Adrenal gland (tissue), 12 donors: ENCODE data around the gene STK31. TPM values are rescaled to one million over a fixed set of nuclear protein-coding genes. Genes with fewer than 3 reads are reported as not detected.
A peak's percentile ranks its signal among the peaks of the same experiment; 100 is the strongest.

ENCODE experiments used
- DNase-seq, 7 donors: peaks; one replicate each; pipeline ENCODE4 v3.0.0-alpha.2; 2019 to 2020
- H3K27ac ChIP-seq, 5 donors: fragments of 200-600 bp; sonication (generic) in 4 of 5; 1 replicate in 3 of 5; 2 replicates in 2 of 5; pipeline versions ENCODE4 v1.5.1 to v1.8.0; 2016 to 2020; ENCODE audit warnings: mild to moderate bottlenecking in 1 of 5
- H3K27me3 ChIP-seq: fragments of 200-600 bp; 2 replicates; pipeline ENCODE4 v1.8.0; 2021
- H3K36me3 ChIP-seq, 2 donors: fragments of 200-600 bp; replicated peaks in 1 of 2; 1 replicate in 1 of 2; 2 replicates in 1 of 2; pipeline versions ENCODE4 v1.5.1 to v1.8.0; 2018 to 2022
- H3K4me1 ChIP-seq, 2 donors: fragments of 200-600 bp; replicated peaks in 1 of 2; 1 replicate in 1 of 2; 2 replicates in 1 of 2; pipeline versions ENCODE4 v1.5.1 to v1.8.0; 2018 to 2021
- H3K4me3 ChIP-seq, 4 donors: fragments of 200-600 bp; sonication (generic) in 3 of 4; one replicate each; pipeline ENCODE4 v1.5.1; 2016 to 2018
- H3K9me3 ChIP-seq, 3 donors: fragments of 200-600 bp; sonication (generic) in 1 of 3; replicated peaks in 1 of 3; 1 replicate in 2 of 3; 2 replicates in 1 of 3; pipeline versions ENCODE4 v1.5.1 to v1.8.0; 2016 to 2021
- CTCF ChIP-seq, 6 experiments: fragments of 450-650 bp in 4 of 6; fragments of 200-600 bp in 2 of 6; sonication (generic) in 1 of 6; IDR thresholded peaks; 1 replicate in 5 of 6; 2 replicates in 1 of 6; pipeline versions ENCODE4 v1.5.1 to v1.8.0; 2016 to 2021; ENCODE audit warnings: antibody characterized with exemption in 6 of 6, mild to moderate bottlenecking in 2 of 6, moderate library complexity in 1 of 6
- POLR2A ChIP-seq, 2 donors: fragments of 450-650 bp; IDR thresholded peaks; one replicate each; pipeline ENCODE4 v1.6.1; 2017; ENCODE audit warnings: antibody characterized with exemption in 2 of 2, mild to moderate bottlenecking in 2 of 2, moderate library complexity in 1 of 2
- WGBS, 4 donors: extraction: QIAGEN DNeasy Blood & Tissue Kit in 2 of 4; methylation state at CpG; one replicate each; pipeline versions ENCODE4 v1.1.5 to v1.1.7; 2013 to 2017; 5-methylcytosine and 5-hydroxymethylcytosine counted together
- intact Hi-C, 2 donors: fragments of 100-400 bp; cut with DNase I; formaldehyde crosslinking; loops; one replicate each; pipeline versions ENCODE4 v1.14.1 to v1.15.0; 2022 to 2023
- polyA plus RNA-seq, 3 donors: library from polyadenylated mRNA; stranded (reverse); fragments of 200-250 nt in 2 of 3; fragments of 350-450 nt in 1 of 3; fragmentation: Illumina TruSeq in 1 of 3; extraction: RNeasy Lipid Tissue Mini Kit (QIAGEN cat#74804) in 1 of 3; gene quantifications; one replicate each; pipeline ENCODE4 v1.2.3, GENCODE V29; 2013 to 2014
- total RNA-seq, 9 donors: library from RNA; depleted of rRNA in 4 of 9; stranded (reverse); fragments of >200 nt in 4 of 9; fragments of 120-200 nt in 1 of 9; fragmentation: NEBNext Ultra II Directional in 1 of 9; extraction: Animal tissue kit (Norgen Biotek cat#: 25700) in 1 of 9; gene quantifications; one replicate each; pipeline versions ENCODE4 v1.1.0 to v1.2.4, GENCODE V29; 2013 to 2023
- donor health status: healthy with polysubstance abuse.
- donor health status: Bipolar disorder and iron deficiency.
- donor health status: DM: yes; HTN: yes; CAD: no.
- donor health status: DM: no; HTN: no; CAD: no.
- donor health status: DM: no; HTN: no; CAD: no.
- donor health status: DM: yes; HTN: yes; CAD: no.

STK31 gene
- total and polyA plus RNA-seq, 12 donors = 0.22 to 0.78 (median 0.39) TPM; not detected in 4

DNA sequence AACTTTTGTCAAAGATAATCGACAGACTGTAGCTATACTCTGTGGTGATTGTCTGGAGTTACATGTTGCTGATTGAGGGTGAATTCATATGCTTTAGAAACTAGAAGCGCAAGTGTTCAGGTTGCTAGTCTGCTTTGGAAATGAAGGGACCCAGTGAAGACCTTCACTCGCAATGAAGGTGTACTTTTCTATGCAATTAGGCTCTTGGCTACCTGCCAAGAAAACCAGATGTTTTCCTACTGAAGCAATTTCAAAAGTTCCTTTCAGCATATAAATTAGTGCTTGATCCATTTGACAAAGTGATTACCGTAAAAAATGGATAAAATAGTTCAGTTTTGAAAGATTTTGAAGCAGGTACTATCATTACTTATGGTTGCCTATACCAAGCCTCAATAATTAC lies 10.0 kb upstream of the STK31 start:
- Histone ChIP-seq H3K4me1 (no peaks in the 10 kb centered on the region), H3K27me3 (no peaks in the 10 kb centered on the region), H3K27ac (no peak overlapping the region), H3K4me3 (no peak overlapping the region), H3K9me3 (no peaks in the 10 kb centered on the region), H3K36me3 (peaks cover 0 to 13% of the 10 kb centered on the region in 2 donors)
- intact Hi-C loops = no loop called here
- no peak for DNase-seq
- WGBS, 4 donors = 83 to 89% (median 87%) methylated on average over 4 of the region's 4 CpGs
- TF ChIP-seq CTCF (IDR thresholded peaks at IDR 0.05) = no peak
- no peak for TF ChIP-seq POLR2A (IDR thresholded peaks at IDR 0.05)

DNA sequence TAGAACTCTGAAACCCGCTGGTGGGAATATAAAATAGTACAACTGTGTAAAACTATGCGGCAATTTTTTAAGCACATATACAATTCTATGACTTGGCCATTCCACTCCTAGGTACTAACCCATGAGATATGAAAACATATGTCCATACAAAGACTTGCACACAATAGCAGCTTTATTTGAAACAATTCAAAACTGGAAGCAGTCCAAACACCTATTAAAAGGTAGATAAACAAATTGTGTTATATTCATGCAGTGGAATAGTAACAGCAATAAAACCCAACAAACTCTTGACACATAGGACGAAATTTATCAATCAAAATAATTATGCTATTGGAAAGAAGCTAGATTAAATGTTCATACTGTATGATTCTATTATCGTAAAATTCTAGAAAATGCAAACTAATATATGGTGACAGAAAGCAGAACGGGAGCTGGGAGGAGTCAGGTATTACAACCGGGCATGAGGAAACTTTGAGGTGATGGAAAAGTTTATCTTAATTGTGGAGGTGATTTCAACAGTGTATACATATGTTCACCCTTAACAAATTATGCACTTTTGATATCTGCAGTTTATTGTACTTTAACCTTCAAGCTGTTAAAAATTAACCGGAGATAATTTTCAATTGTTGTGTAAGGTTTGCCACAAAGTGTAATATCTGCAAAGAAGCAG lies 803 bp upstream of the STK31 start:
- no peak for DNase-seq
- intact Hi-C loops = no loop called here
- Histone ChIP-seq H3K4me3 (no peak overlapping the region), H3K27me3 (no peaks in the 10 kb centered on the region), H3K4me1 (no peaks in the 10 kb centered on the region), H3K27ac (no peak overlapping the region), H3K9me3 (peaks cover 0 to 3% (median 0%) of the 10 kb centered on the region in 3 donors), H3K36me3 (peaks cover 0 to 3% of the 10 kb centered on the region in 2 donors)
- WGBS, 4 donors = 86 to 92% (median 89%) methylated on average over 7 of the region's 7 CpGs
- TF ChIP-seq POLR2A (IDR thresholded peaks at IDR 0.05) (no peak), CTCF (IDR thresholded peaks at IDR 0.05) (no peak)

DNA sequence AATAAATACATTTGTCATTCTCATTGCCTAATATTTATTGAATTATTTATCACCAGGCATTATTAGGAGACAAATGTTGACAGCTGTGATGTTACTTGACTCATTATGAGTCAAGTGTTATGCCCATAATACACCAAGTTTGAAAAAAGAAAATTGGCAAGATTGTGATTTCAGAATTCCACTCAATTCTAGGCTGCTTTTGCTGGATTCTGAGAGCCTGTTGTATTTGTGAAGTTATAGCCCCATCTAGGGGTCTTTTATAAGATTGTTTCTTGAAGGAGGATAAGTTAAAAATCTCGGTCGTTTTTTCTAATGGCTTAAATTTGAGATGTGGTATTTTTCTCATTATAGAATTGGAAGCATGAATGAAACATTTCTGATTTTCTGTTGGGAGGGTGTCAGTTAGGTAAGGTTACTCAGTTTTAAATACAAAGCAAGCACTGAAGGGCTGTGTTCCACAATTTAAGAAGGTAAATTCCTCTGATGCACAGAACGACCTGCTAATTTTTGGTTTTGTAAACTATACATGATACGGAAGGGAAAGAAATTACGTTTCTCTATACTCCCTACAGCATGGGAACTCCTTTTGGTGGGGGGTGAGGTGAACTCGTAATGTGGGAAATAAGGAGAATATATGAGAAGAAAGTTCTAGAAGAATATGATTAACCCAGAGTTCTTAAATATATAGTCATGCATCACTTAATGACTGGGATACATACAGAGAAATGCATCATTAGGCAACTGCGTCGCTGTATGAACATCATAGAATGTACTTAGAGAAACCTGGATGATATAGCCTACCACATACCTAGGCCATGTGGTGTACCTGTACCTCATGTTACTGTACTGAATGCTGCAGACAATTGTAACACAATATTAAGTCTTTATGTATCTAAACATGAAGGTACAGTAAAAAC lies 2.6 kb downstream of the STK31 start:
- Histone ChIP-seq H3K27me3 (no peaks in the 10 kb centered on the region), H3K9me3 (no peaks in the 10 kb centered on the region), H3K27ac (no peak overlapping the region), H3K4me1 (no peaks in the 10 kb centered on the region), H3K36me3 (no peaks in the 10 kb centered on the region), H3K4me3 (no peak overlapping the region)
- TF ChIP-seq POLR2A (IDR thresholded peaks at IDR 0.05) = no peak
- TF ChIP-seq CTCF (IDR thresholded peaks at IDR 0.05) = peak; percentile 31 to 81 (median 68)
- WGBS, 4 donors = 27 to 40% (median 33%) methylated on average over 8 of the region's 8 CpGs
- DNase-seq = no peak
- intact Hi-C loops = loop anchor here (2.0 to 5.0 kb wide), 2 partner anchors 140 to 142 kb away; no protein-coding TSS in a partner anchor
